Calu3 (cell line): ENCODE data around the gene GAL3ST1. TPM values are rescaled to one million over a fixed set of nuclear protein-coding genes. Genes with fewer than 3 reads are reported as not detected.
"Not testable (repeated sequence)": the region's sequence is repeated elsewhere in the genome, so short reads cannot be mapped to it uniquely, and the experiment has no call there.

Source experiments
- BruUV-seq: library from RNA; stranded (reverse); fragments of 400-500 nt; replicated peaks from 2 replicates; lab custom pipeline; 2021; lab: Mats Ljungman, UMichigan
- CTCF ChIA-PET: fragments of 300-600 bp; sonication (Branson Sonifier 250); formaldehyde crosslinking; loops from one replicate; lab custom pipeline; 2022; ENCODE audit warnings: antibody characterized with exemption; lab: Charles Lee
- DNase-seq: peaks from one replicate; pipeline ENCODE4 v3.0.0; 2022
- H3K27ac Mint-ChIP-seq: one replicate; pipeline ENCODE4 v1.8.0; 2022; ENCODE audit warnings: mixed read lengths; ENCODE audit not compliant: unreplicated experiment
- H3K27me3 Mint-ChIP-seq: one replicate; pipeline ENCODE4 v1.8.0; 2022; ENCODE audit warnings: mixed read lengths; ENCODE audit not compliant: unreplicated experiment
- H3K36me3 Mint-ChIP-seq: one replicate; pipeline ENCODE4 v1.8.0; 2022; ENCODE audit warnings: mild to moderate bottlenecking, moderate library complexity, mixed read lengths; ENCODE audit not compliant: insufficient read depth, unreplicated experiment
- H3K4me1 Mint-ChIP-seq: one replicate; pipeline ENCODE4 v1.8.0; 2022; ENCODE audit warnings: mild to moderate bottlenecking, low read depth, mixed read lengths; ENCODE audit not compliant: unreplicated experiment
- H3K4me3 Mint-ChIP-seq: one replicate; pipeline ENCODE4 v1.8.0; 2022; ENCODE audit warnings: mild to moderate bottlenecking, low read depth, moderate library complexity, mixed read lengths; ENCODE audit not compliant: unreplicated experiment
- H3K9me3 Mint-ChIP-seq: one replicate; pipeline ENCODE4 v1.8.0; 2022; ENCODE audit warnings: low read depth, mixed read lengths; ENCODE audit not compliant: unreplicated experiment
- CTCF ChIP-seq: fragments of 200-600 bp; IDR thresholded peaks from one replicate; pipeline ENCODE4 v1.8.0; 2022; ENCODE audit warnings: antibody characterized with exemption; ENCODE audit not compliant: unreplicated experiment
- intact Hi-C: fragments of 100-400 bp; cut with micrococcal nuclease; formaldehyde crosslinking; loops from one replicate; pipeline ENCODE4 v1.10.0; 2022; ENCODE audit not compliant: unreplicated experiment
- total RNA-seq: library from RNA; stranded (reverse); gene quantifications from 2 replicates; pipeline ENCODE4 v1.2.3, GENCODE V29; 2022

The GAL3ST1 gene
- total RNA-seq, 1 experiment from 2014 or later, result 6.5 TPM

- DNase-seq, result no peak
- Mint-ChIP-seq H3K4me1 (no peaks in the 10 kb centered on the region), H3K4me3 (no peak overlapping the region), H3K27me3 (peaks cover 12% of the 10 kb centered on the region), H3K36me3 (peaks cover 3% of the 10 kb centered on the region), H3K9me3 (no peaks in the 10 kb centered on the region), H3K27ac (no peak overlapping the region)
- TF ChIP-seq CTCF, result no peak
- no TSS peak for BruUV-seq
- intact Hi-C loops, result no loop called here
- CTCF ChIA-PET, result no interaction called here
Measured at GRCh38 chr22:30553971-30554370, 20.5 kb downstream of the GAL3ST1 start.

GRCh38 chr22:30552719-30553118 is 21.7 kb downstream of the GAL3ST1 start:
- CTCF ChIA-PET, result no interaction called here
- Mint-ChIP-seq H3K36me3 (peaks cover 3% of the 10 kb centered on the region), H3K27ac (no peak overlapping the region), H3K9me3 (no peaks in the 10 kb centered on the region), H3K4me3 (no peak overlapping the region), H3K4me1 (no peaks in the 10 kb centered on the region), H3K27me3 (peaks cover 18% of the 10 kb centered on the region)
- no TSS peak for BruUV-seq
- no peak for TF ChIP-seq CTCF
- intact Hi-C loops, result no loop called here
- DNase-seq, result no peak

GRCh38 chr22:30551813-30552212 is 22.7 kb downstream of the GAL3ST1 start:
- H3K4me1 Mint-ChIP-seq, H3K27ac Mint-ChIP-seq, H3K36me3 Mint-ChIP-seq, H3K9me3 Mint-ChIP-seq, CTCF ChIA-PET, DNase-seq, intact Hi-C loops, H3K4me3 Mint-ChIP-seq, BruUV-seq: not testable (repeated sequence)
- peaks cover 18% of the 10 kb centered on the region for H3K27me3 Mint-ChIP-seq

GRCh38 chr22:30547188-30547587 is 27.3 kb downstream of the GAL3ST1 start:
- intact Hi-C loops, result no loop called here
- no peaks in the 10 kb centered on the region for H3K4me1 Mint-ChIP-seq
- DNase-seq, result no peak
- BruUV-seq, result no TSS peak
- H3K9me3 Mint-ChIP-seq, result no peaks in the 10 kb centered on the region
- no peak for TF ChIP-seq CTCF
- no peak overlapping the region for H3K4me3 Mint-ChIP-seq
- CTCF ChIA-PET, result interaction anchor here (0.6 to 1.2 kb wide), 2 partner anchors 14 kb away, joined by 3 to 10 read pairs; no protein-coding TSS in a partner anchor
- no peak overlapping the region for H3K27ac Mint-ChIP-seq
- no peaks in the 10 kb centered on the region for H3K36me3 Mint-ChIP-seq
- H3K27me3 Mint-ChIP-seq, result peaks cover 48% of the 10 kb centered on the region

- BruUV-seq, result no TSS peak
- Mint-ChIP-seq H3K36me3 (no peaks in the 10 kb centered on the region), H3K4me3 (no peak within 1 kb of the TSS), H3K4me1 (no peaks in the 10 kb centered on the region), H3K27me3 (peaks cover 52% of the 10 kb centered on the region), H3K27ac (no peak within 1 kb of the TSS), H3K9me3 (no peaks in the 10 kb centered on the region)
- intact Hi-C loops, result no loop called here
- no peak for TF ChIP-seq CTCF
- CTCF ChIA-PET, result no interaction called here
- no peak for DNase-seq
Measured at GRCh38 chr22:30546616-30547015, 27.8 kb downstream of the GAL3ST1 start, which contains the start of gene SEC14L6. SEC14L6 (minus strand) TSS chr22:30546741; CDS start chr22:30546682, 59 bp downstream.
